Upper lobe of left lung (tissue), 6 donors: ENCODE measurements around the gene PPP1R8. TPM values are rescaled to one million over a fixed set of nuclear protein-coding genes. Genes with fewer than 3 reads are reported as not detected.
"Not testable (repeated sequence)": the region's sequence is repeated elsewhere in the genome, so short reads cannot be mapped to it uniquely, and the experiment has no call there.

Experiments
- ATAC-seq, 2 donors: fragments of 200-7000 bp; cut with Tn5 transposase; one replicate each; pipeline ENCODE4 v1.9.1; 2022; ENCODE audit warnings: mild to moderate bottlenecking in 2 of 2, moderate library complexity in 2 of 2; ENCODE audit not compliant: low FRiP score in 2 of 2
- DNase-seq, 2 donors: peaks; one replicate each; pipeline ENCODE4 v3.0.0-alpha.2; 2019 to 2020
- H3K27ac ChIP-seq, 4 donors: fragments of 200-600 bp; sonication (generic); one replicate each; pipeline ENCODE4 v1.5.1; 2016 to 2019
- H3K27me3 ChIP-seq, 4 donors: fragments of 200-600 bp; sonication (generic); one replicate each; pipeline ENCODE4 v1.5.1; 2017 to 2019
- H3K36me3 ChIP-seq, 4 donors: fragments of 200-600 bp; sonication (generic); one replicate each; pipeline ENCODE4 v1.5.1; 2016 to 2019
- H3K4me1 ChIP-seq, 4 donors: fragments of 200-600 bp; sonication (generic); one replicate each; pipeline ENCODE4 v1.5.1; 2018 to 2019
- H3K4me3 ChIP-seq, 4 donors: fragments of 200-600 bp; sonication (generic); one replicate each; pipeline ENCODE4 v1.5.1; 2017 to 2019; ENCODE audit warnings: mild to moderate bottlenecking in 2 of 4, moderate library complexity in 1 of 4
- H3K9me3 ChIP-seq, 4 donors: fragments of 200-600 bp; sonication (generic); one replicate each; pipeline ENCODE4 v1.5.1; 2018 to 2019
- EP300 ChIP-seq, 4 donors: sonication (generic); formaldehyde crosslinking; IDR thresholded peaks; one replicate each; pipeline ENCODE4 v1.5.1; 2017; ENCODE audit warnings: antibody characterized with exemption in 4 of 4, control low read depth in 2 of 4
- POLR2A ChIP-seq, 4 donors: fragments of 450-650 bp; IDR thresholded peaks; one replicate each; pipeline ENCODE4 v1.5.1; 2016 to 2017; ENCODE audit warnings: antibody characterized with exemption in 4 of 4, mild to moderate bottlenecking in 2 of 4
- POLR2AphosphoS5 ChIP-seq, 2 donors: sonication (generic); formaldehyde crosslinking; IDR thresholded peaks; one replicate each; pipeline ENCODE4 v1.5.1; 2017; ENCODE audit warnings: antibody characterized with exemption in 2 of 2
- WGBS, 2 donors: methylation state at CpG; one replicate each; pipeline ENCODE4 v1.1.5; 2017 to 2018; 5-methylcytosine and 5-hydroxymethylcytosine counted together
- total RNA-seq, 6 donors: library from RNA; depleted of rRNA in 4 of 6; stranded (reverse); fragments of >200 nt in 4 of 6; gene quantifications; one replicate each; pipeline versions ENCODE4 v1.1.0 to v1.2.1, GENCODE V29; 2016 to 2021
- TF ChIP-seq, protein P1 (sequence below), 6 experiments: fragments of 450-650 bp in 4 of 6; fragments of 200-600 bp in 2 of 6; sonication (generic) in 2 of 6; IDR thresholded peaks; one replicate each; pipeline ENCODE4 v1.5.1; 2016 to 2019; ENCODE audit warnings: antibody characterized with exemption in 6 of 6
- donor health status: DM: no; HTN: no; CAD: no; lungs with moderate emphysema.
- donor health status: DM: no; HTN: yes; CAD: no; lungs with severe emphysema.

PPP1R8 gene
- total RNA-seq, 6 donors from 2014 or later: 12.7 to 36.0 (median 29.9) TPM

DNA sequence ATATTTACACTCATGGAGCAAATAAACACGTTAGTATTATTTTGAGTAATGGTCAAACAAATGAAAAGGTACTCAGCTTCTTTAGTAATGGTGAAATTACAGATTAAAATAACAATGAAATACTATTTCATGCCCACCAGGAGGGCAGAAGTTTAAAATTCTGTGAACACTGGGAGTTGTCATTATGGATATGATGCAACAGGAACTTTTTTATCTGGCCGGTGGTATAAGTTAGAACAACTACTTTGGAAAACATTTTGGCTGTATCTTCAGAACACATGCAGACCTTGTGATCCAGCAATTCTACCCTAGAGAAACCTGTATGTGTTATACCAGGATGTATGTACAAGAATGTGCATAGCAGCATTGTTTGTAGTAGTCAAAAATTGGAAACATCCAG, 23.2 kb upstream of the PPP1R8 start:
- no peak overlapping the region for H3K4me3 ChIP-seq
- H3K36me3 ChIP-seq: peaks cover 2 to 84% (median 38%) of the 10 kb centered on the region in 4 donors
- H3K27ac ChIP-seq: no peak overlapping the region
- H3K4me1 ChIP-seq: no peaks in the 10 kb centered on the region
- TF ChIP-seq POLR2AphosphoS5 (IDR thresholded peaks at IDR 0.05) (no peak), EP300 (IDR thresholded peaks at IDR 0.05) (no peak), POLR2A (IDR thresholded peaks at IDR 0.05) (no peak)
- TF ChIP-seq, protein P1, sequence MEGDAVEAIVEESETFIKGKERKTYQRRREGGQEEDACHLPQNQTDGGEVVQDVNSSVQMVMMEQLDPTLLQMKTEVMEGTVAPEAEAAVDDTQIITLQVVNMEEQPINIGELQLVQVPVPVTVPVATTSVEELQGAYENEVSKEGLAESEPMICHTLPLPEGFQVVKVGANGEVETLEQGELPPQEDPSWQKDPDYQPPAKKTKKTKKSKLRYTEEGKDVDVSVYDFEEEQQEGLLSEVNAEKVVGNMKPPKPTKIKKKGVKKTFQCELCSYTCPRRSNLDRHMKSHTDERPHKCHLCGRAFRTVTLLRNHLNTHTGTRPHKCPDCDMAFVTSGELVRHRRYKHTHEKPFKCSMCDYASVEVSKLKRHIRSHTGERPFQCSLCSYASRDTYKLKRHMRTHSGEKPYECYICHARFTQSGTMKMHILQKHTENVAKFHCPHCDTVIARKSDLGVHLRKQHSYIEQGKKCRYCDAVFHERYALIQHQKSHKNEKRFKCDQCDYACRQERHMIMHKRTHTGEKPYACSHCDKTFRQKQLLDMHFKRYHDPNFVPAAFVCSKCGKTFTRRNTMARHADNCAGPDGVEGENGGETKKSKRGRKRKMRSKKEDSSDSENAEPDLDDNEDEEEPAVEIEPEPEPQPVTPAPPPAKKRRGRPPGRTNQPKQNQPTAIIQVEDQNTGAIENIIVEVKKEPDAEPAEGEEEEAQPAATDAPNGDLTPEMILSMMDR (IDR thresholded peaks at IDR 0.05): no peak
- H3K9me3 ChIP-seq: no peaks in the 10 kb centered on the region
- no peaks in the 10 kb centered on the region for H3K27me3 ChIP-seq
- ATAC-seq: no peak
- WGBS, 2 donors: 75 to 82% methylated on average over 2 of the region's 2 CpGs
- DNase-seq: no peak

DNA sequence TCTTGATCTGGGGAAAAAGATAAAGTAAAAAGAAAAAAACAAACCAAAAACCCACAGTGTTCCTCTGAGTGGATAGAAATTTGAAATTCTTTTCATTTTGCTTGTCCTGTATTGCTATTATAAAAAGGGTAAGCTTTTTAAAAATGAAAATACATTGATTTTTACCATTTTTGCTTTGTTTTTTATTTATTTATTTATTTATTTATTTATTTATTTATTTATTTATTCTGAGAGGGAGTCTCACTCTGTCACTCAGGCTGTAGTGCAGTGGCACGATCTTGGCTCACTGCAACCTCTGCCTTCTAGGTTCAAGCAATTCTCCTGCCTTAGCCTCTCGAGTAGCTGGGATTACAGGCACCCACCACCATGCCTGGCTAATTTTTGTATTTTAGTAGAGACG, 22.5 kb upstream of the PPP1R8 start:
- not testable (repeated sequence) for H3K27ac ChIP-seq, DNase-seq, H3K9me3 ChIP-seq, ATAC-seq, H3K27me3 ChIP-seq, H3K4me3 ChIP-seq, H3K4me1 ChIP-seq
- peaks cover 0 to 84% (median 38%) of the 10 kb centered on the region in 4 donors for H3K36me3 ChIP-seq
- WGBS, 2 donors: 93 to 95% methylated on average over 3 of the region's 3 CpGs

DNA sequence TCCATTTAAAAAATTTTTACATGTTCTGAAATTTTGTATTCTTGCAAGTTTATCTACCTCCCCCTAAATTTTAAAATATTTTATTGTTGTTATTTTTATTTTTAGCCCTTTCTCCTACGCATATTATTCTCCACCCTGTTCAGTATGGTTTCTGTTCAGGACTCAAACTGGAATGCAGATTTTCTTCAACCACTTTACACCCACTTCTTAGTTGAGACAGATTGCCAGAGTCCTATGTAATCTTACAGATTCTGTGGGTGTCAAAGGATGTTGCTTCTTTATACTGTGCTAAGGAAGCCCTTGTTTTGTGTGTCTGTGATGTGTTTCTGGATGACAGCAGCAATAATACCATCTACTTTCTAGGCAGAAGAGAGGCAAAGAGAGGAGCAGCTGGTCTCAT, 20.7 kb upstream of the PPP1R8 start:
- 91 to 96% methylated on average over 1 of the region's 1 CpG for WGBS, 2 donors
- H3K36me3 ChIP-seq: peaks cover under 1 to 84% (median 35%) of the 10 kb centered on the region in 4 donors
- H3K27me3 ChIP-seq: no peaks in the 10 kb centered on the region
- TF ChIP-seq, protein P1 (IDR thresholded peaks at IDR 0.05): no peak
- no peak for TF ChIP-seq POLR2A (IDR thresholded peaks at IDR 0.05)
- no peak overlapping the region for H3K4me3 ChIP-seq
- H3K9me3 ChIP-seq: no peaks in the 10 kb centered on the region
- no peak for DNase-seq
- H3K27ac ChIP-seq: no peak overlapping the region
- no peaks in the 10 kb centered on the region for H3K4me1 ChIP-seq
- no peak for ATAC-seq

DNA sequence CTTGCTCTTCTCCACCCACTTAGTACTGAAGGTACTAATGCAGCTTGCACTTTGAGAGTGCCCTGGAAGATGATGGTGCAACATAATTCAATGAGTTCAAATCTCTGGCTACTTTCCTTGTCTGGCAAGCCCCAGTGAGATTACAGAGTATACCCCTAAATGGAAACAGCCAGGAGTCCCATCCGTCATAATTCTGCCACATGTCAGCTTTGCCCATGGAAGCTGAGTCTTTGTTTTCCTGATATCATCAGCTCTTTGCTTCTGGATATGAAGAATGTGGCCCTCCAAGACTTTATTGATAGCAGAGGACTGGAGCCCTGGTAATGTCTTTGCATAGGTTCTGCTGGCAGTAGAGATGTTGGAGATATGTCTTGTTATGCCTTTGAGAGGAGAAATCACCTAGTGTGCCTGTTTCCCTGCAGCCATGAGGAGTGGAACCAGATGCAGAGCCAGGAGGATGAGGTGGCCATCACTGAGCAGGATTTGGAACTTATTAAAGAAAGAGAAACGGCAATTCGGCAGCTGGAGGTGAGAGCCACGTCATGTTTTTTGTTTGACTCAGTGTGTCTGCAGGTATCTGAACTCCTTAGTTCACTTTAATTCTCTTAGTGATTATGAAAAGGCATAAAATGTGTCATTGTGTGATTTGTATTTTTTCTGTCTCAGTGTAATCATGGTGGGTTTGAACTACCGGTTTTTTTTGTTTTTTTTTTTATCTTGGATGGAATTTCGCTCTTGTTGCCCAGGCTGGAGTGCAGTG, 18.7 kb upstream of the PPP1R8 start:
- DNase-seq: no peak
- no peak for ATAC-seq
- Histone ChIP-seq H3K36me3 (peaks cover 5 to 81% (median 46%) of the 10 kb centered on the region in 4 donors), H3K27me3 (no peaks in the 10 kb centered on the region), H3K27ac (no peak overlapping the region), H3K9me3 (no peaks in the 10 kb centered on the region), H3K4me3 (no peak overlapping the region), H3K4me1 (no peaks in the 10 kb centered on the region)
- 91% methylated on average over 6 of the region's 6 CpGs for WGBS, 2 donors
- TF ChIP-seq POLR2A (IDR thresholded peaks at IDR 0.05) (no peak), POLR2AphosphoS5 (IDR thresholded peaks at IDR 0.05) (no peak)

DNA sequence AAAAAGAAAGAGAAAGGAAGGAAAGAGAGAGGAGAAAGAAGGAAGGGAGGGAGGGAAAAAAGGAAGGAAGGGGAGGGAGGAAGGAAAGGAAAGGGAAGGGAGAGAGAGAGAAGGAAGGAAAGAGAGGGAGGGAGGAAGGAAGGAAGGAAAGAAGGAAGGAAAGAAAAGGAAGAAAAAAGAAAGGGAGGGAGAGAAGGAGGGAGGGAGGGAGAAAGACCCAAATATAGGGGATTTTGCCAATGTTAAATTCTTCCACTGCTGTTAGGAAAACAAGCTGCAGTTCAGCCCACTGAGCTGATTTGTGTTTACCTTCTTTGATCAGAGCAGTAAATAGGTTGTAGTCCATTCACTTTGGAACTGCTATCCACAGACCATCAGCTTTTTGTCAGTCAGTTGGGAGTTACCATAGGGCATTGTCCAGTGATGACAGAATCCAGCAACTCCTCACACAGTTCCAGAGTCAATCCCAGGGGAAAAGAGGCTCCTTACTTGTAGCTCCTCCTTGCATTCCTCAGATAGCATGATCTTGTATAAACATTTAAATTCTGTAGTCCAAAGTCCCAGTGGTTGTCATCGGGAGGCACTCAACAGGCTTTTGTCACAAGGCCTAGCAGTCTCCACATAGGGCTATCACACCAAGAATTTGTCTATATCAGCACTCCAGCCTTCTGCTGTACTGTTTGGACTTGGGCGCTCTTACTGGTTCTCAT, 13.5 kb upstream of the PPP1R8 start:
- H3K36me3 ChIP-seq: peaks cover 26 to 93% (median 80%) of the 10 kb centered on the region in 4 donors
- no peaks in the 10 kb centered on the region for H3K9me3 ChIP-seq
- no peak for TF ChIP-seq EP300 (IDR thresholded peaks at IDR 0.05)
- TF ChIP-seq POLR2A (IDR thresholded peaks at IDR 0.05): no peak
- TF ChIP-seq, protein P1 (IDR thresholded peaks at IDR 0.05): no peak
- TF ChIP-seq POLR2AphosphoS5 (IDR thresholded peaks at IDR 0.05): no peak
- H3K27ac ChIP-seq: peak overlapping the region in 2 of 4 donors; percentile 42 to 53
- no peak overlapping the region for H3K4me3 ChIP-seq
- H3K27me3 ChIP-seq: no peaks in the 10 kb centered on the region
- WGBS, 2 donors: 49 to 75% methylated on average over 2 of the region's 2 CpGs
- DNase-seq (no peak), ATAC-seq (peak; percentile 53 to 66)
- no peaks in the 10 kb centered on the region for H3K4me1 ChIP-seq
